ENCODE results near the gene TBATA.

DNA sequence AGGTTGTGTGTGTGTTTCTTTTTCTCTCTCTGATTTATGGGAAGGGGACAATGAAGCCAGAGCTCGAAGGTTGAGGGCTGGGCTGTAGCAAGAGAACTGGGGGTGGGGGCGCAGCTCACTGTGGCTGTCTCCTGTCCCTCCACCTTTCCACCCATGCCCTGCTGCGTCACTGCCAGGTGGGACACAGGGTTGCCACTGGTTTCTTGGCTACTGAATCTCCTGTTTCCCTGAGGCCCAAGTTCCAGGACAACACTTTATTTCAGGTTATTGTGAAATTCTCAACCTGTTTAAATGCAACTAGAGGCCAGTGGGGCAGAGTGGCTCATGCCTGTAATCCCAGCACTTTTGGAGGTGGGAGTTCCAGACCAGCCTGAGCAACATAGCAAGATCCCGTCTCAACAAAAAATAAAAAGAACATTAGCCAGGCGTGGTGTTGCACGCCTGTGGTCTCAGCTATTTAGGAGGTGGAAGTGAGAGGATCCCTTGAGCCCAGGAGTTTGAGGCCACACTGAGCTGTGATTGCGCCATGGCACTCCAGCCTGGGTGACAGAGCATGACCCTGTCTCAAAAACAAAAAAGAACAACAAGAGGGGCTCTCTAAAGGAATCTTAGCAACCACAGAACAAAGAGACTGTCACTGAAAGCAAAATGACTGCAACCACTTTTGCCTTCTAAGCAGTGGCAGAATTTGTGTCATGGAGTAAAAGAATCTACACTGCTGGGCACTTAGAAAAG is 22.6 kb downstream of the TBATA start:
- no peak for TF ChIP-seq GATA2 (IDR thresholded peaks at IDR 0.05; ENCODE audit: low read depth, low read length)
- no peak for TF ChIP-seq GATA3 (IDR thresholded peaks at IDR 0.05; ENCODE audit: low read depth, low read length)

Measured in SH-SY5Y (cell line).